Measurements from ENCODE around the gene MCTP2.
"Not testable (repeated sequence)": the region's sequence is repeated elsewhere in the genome, so short reads cannot be mapped to it uniquely, and the experiment has no call there.

Gene MCTP2

GRCh38 chr15:94236608-94237007 is 5.2 kb downstream of the MCTP2 start:
- DNase-seq, result no peak

GRCh38 chr15:94237903-94238302 is 6.5 kb downstream of the MCTP2 start:
- DNase-seq, result no peak

GRCh38 chr15:94238539-94239118 is 7.3 kb downstream of the MCTP2 start:
- DNase-seq, result no peak

DNA sequence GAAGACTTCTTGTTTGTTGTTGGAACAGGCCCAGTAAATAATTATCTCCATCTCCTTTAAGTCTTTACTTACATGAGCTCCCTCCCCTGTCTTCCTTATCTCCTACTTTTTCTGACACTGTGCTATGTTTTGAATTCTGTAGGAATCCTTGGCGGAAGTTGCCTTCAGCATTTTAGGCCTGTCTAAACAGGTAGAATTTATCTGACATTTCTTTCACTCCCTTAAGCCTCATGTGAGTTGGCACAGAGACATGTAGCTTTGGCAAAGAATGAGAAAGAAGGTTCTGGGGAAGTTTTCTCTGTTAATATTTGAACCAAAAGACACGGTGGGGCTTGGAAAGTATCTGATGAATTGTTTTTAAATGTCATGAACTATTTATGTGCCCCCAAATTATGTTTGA is 8.1 kb downstream of the MCTP2 start:
- no peak for DNase-seq

GRCh38 chr15:94240480-94240879 is 9.1 kb downstream of the MCTP2 start:
- no peak for DNase-seq

- no peak for DNase-seq
Observed at GRCh38 chr15:94242257-94242656, 10.9 kb downstream of the MCTP2 start.

DNA sequence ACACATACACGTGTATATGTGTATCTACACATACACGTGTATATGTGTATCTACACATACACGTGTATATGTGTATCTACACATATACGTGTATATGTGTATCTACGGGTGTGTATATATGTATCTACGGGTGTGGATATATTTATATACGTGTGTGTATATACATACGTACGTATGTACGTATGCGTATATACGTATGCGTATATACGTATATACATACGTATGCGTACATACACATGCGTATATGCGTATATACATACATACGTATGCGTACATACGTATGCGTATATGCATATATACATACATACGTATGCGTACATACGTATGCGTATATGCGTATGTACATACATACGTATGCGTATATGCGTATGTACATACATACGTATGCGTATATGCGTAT is 11.6 kb downstream of the MCTP2 start:
- DNase-seq, result not testable (repeated sequence)

GRCh38 chr15:94243418-94243817 is 12.1 kb downstream of the MCTP2 start:
- no peak for DNase-seq

DNA sequence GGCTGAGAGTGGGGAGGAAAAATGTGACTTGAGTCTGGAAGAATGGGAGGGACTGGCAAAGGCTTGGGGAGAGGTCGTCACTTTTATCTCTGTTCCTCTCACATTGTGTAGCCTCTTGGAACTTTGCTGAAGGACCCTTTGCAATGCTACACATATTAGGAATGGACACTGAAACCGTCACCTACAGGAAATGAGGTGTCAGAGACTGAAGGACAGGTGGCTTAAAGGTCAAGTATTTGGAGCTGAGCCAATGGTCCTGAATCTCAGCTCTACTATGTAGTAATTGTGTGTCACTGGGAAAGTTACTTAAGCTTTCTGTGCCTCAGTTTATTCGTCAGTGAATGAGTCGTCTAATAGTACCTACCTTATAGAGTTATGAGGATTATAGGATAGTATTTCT is 14.7 kb downstream of the MCTP2 start:
- no peak for DNase-seq

- DNase-seq, result no peak
Observed at GRCh38 chr15:94247789-94248638, 16.7 kb downstream of the MCTP2 start.

GRCh38 chr15:94250801-94251200 is 19.4 kb downstream of the MCTP2 start:
- DNase-seq, result no peak

GRCh38 chr15:94252223-94252766 is 20.9 kb downstream of the MCTP2 start:
- no peak for DNase-seq

- no peak for DNase-seq
Observed at GRCh38 chr15:94252906-94253491, 21.6 kb downstream of the MCTP2 start.

- no peak for DNase-seq
Observed at GRCh38 chr15:94253742-94254141, 22.4 kb downstream of the MCTP2 start.

DNA sequence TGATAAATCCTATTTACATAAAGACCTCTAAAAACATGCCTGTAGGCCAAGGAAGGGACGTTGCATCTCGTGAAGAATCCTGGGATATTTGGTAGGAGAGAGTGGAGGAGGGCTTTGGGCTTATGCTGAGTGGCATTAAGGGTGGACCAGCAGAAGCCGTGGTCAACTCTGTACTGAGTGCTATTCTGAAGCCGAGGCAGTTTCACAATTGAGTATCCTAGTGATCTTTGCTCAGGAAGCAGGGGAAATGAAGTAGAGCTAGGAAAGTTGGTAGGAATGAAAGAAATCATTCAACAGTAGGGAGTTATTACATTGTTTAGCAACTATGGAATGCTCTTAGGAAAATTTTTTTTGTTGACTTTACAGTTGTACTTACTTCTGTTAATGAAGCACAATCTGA is 24.2 kb downstream of the MCTP2 start:
- DNase-seq, result no peak

DNA sequence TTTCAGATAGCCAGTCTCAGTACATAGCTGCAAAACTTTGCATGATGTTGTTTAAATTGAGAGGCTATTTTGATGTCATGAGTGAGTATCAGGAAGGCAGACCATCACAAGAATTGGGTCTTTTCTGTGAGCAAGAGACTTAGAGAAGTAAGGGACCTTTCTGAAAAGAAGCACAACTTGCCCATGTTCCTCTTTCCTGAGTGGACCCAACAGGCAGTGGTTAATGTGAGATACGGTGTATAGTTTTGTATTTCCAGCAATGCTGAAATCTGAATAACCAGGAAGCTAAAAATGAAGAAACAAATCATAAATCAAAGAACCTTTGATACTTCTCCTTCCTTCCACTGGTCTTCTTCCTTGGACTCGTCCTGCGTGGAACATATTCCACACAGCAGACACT is 25.1 kb downstream of the MCTP2 start:
- DNase-seq, result no peak

- DNase-seq, result not testable (repeated sequence)
Observed at GRCh38 chr15:94257776-94258175, 26.4 kb downstream of the MCTP2 start.

- DNase-seq, result no peak
Observed at GRCh38 chr15:94258246-94258645, 26.9 kb downstream of the MCTP2 start.

GRCh38 chr15:94259121-94259751 is 27.9 kb downstream of the MCTP2 start:
- no peak for DNase-seq

DNA sequence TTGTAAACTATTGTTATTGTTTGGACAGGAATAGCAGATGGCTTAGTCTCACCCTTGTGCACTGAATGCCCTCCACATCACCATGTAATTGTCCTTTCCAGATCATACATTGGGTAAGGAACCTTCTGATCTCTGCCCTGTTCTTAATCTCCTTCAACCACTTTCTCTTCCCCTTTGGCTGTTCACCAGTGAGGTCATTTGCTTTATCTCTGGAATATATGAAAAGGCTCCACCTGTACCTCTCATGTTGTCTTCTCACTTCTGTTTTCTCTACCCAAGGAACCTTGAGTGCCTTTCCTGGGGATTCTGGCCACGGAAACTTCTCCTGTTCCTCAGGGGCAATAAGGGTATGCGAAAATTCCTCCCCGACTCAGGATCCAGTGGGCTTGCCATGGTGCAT is 28.5 kb downstream of the MCTP2 start:
- no peak for DNase-seq

- no peak for DNase-seq
Observed at GRCh38 chr15:94262201-94262600, 30.8 kb downstream of the MCTP2 start.

GRCh38 chr15:94263341-94264273 is 32.2 kb downstream of the MCTP2 start:
- no peak for DNase-seq
